ENCODE measurements around the gene SHBG.

DNA sequence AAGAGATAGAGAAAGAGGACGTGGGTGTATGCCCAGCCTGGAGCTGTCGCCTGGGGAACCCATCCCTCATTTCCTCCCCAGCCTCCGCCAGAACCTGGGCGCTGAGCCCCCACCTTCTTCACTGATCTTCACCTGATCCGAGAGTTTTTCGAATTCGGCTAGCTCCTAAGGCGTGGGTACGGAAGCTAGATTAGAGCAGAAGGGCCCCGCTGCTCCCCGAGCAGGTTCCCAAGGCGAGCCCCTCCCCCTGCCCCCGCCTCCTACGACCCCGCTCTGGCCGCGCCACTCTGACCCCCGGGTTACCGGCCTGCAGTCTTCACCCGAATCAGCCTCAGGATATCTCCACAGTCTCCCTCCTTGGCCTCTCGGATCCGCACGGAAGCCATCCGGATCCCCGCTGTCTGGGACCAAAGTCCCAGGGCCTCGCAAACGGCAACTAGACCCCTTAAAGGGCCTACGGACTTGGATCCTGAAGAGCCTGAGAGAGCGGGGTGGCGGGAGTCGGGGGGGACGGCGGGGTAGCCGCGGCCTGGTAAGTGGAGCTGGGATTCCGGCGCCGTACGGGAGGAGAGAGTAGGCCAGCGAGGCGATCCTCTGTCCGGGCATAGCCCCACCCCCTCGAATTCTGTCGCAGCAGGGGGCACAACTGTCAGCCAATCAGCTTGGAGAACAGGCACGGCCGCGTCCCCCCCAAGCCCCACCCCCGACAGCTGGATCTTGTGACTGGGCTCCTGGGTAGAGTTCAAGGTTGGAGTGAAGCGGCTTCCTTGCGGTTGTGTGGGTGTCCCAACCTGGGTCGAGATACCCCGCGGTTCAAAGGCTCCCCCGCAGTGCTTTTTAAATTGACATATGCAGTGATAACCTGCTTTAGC, 2.4 kb upstream of the SHBG start, which contains the start of gene SAT2:
- TF ChIP-seq POLR2A (IDR thresholded peaks at IDR 0.05) = peak in 3 of 4 donors; percentile 11 to 82 (median 57)
- TF ChIP-seq, protein P1, sequence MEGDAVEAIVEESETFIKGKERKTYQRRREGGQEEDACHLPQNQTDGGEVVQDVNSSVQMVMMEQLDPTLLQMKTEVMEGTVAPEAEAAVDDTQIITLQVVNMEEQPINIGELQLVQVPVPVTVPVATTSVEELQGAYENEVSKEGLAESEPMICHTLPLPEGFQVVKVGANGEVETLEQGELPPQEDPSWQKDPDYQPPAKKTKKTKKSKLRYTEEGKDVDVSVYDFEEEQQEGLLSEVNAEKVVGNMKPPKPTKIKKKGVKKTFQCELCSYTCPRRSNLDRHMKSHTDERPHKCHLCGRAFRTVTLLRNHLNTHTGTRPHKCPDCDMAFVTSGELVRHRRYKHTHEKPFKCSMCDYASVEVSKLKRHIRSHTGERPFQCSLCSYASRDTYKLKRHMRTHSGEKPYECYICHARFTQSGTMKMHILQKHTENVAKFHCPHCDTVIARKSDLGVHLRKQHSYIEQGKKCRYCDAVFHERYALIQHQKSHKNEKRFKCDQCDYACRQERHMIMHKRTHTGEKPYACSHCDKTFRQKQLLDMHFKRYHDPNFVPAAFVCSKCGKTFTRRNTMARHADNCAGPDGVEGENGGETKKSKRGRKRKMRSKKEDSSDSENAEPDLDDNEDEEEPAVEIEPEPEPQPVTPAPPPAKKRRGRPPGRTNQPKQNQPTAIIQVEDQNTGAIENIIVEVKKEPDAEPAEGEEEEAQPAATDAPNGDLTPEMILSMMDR (IDR thresholded peaks at IDR 0.05) = no peak

Measured in esophagus squamous epithelium (tissue), 4 donors.